ENCODE measurements around the gene PCF11. TPM values are rescaled to one million over a fixed set of nuclear protein-coding genes. Genes with fewer than 3 reads are reported as not detected.
A peak's percentile ranks its signal among the peaks of the same experiment; 100 is the strongest.

The PCF11 gene
- polyA plus RNA-seq, 2 of the 4 experiments (the other 2 are of a cell fraction), result 24.7 to 42.3 TPM

DNA sequence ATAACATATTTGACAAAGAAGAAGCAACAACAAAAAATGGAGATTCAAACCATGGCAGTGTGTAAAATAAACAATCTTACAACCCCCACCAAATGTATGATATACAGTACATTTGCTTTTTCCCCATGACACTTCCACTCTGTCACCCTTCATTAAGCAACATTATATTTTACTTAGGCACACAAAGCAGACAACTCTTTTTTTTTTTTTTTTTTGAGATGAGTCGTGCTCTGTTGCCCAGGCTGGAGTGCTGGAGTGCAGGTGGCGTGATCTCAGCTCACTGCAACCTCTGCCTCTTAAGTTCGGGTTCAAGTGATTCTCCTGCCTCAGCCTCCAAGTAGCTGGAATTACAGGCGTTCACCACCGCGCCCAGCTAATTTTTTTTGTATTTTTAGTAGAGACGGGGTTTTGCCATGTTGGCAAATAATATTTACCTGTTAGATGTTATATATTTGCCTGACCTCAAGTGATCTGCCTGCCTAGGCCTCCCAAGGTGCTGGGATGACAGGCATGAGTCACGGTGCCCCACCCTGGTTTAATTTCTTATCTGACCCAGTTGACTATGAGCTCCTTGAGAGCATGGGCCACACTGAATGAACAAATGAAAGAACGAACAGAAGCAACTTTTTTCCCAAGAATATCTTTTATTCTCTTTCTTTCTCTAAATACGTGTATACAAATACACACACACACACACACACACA is 5.5 kb upstream of the PCF11 start:
- POLR2A ChIA-PET, result no interaction called here
- Histone ChIP-seq H3K27ac (0 out of 6 replicates have a peak overlapping the region, but pooled peaks of 1 of the 2 experiments have one; percentile 14), H3K9me3 (no peaks in the 10 kb centered on the region), H3K4me1 (peaks cover 16% of the 10 kb centered on the region), H3K4me2 (peak overlapping the region; percentile 48), H3K4me3 (no peak overlapping the region)
- no peak for TF ChIP-seq FOSL2 (IDR thresholded peaks at IDR 0.05)
- TF ChIP-seq FOSL2 (CRISPR knock-in tag; IDR thresholded peaks at IDR 0.05), result 0 out of 2 replicates have a peak, but pooled peaks have one; percentile 23
- TF ChIP-seq MAFK (IDR thresholded peaks at IDR 0.05; ENCODE audit: partially characterized antibody), result peak; percentile 46
- TF ChIP-seq HOXB13 (CRISPR knock-in tag; IDR thresholded peaks at IDR 0.05; ENCODE audit: low read depth), result no peak
- DNase-seq (ENCODE audit: low read depth in 1 of 2, low spot score in 1 of 2) (peak in 1 of 2 experiments; percentile 53), FAIRE-seq (no peak), ATAC-seq (no peak)
- CTCF ChIA-PET, result interaction anchor here (0.6 to 2.4 kb wide), 5 partner anchors 11 to 222 kb away, joined by 3 to 6 read pairs (median 3); no protein-coding TSS in a partner anchor
- WGBS (ENCODE audit: missing lambda C conversion rate), result 35% methylated on average over 10 of the region's 10 CpGs

- peak overlapping the region; percentile 48; the same call in 1 of the 3 replicates for H3K4me2 ChIP-seq
- H3K9me3 ChIP-seq, result no peaks in the 10 kb centered on the region
- TF ChIP-seq HMGXB4 (CRISPR knock-in tag; IDR thresholded peaks at IDR 0.05; ENCODE audit: borderline replicate concordance) (no peak), NFE2L2 (conservative IDR thresholded peaks at IDR 0.05; ENCODE audit: low read length) (no peak), EP300 (IDR thresholded peaks at IDR 0.05) (no peak), FOXS1 (CRISPR knock-in tag; IDR thresholded peaks at IDR 0.05) (no peak), ZFP36 (IDR thresholded peaks at IDR 0.05; ENCODE audit: borderline replicate concordance, partially characterized antibody) (no peak), SREBF2 (IDR thresholded peaks at IDR 0.05) (no peak), SMC3 (IDR thresholded peaks at IDR 0.05) (no peak), FOSB (CRISPR knock-in tag; IDR thresholded peaks at IDR 0.05) (no peak), RFX5 (IDR thresholded peaks at IDR 0.05) (no peak), MAZ (IDR thresholded peaks at IDR 0.05; ENCODE audit: borderline replicate concordance, low read depth, low read length) (no peak), CBX8 (IDR thresholded peaks at IDR 0.05) (no peak), KDM1A (IDR thresholded peaks at IDR 0.05; ENCODE audit: low read depth) (no peak), RARB (CRISPR knock-in tag; IDR thresholded peaks at IDR 0.05) (no peak), NR3C1 (IDR thresholded peaks at IDR 0.05) (no peak), RAD21 (conservative IDR thresholded peaks at IDR 0.05 in 1 of 2, IDR thresholded peaks at IDR 0.05 in 1 of 2) (no peak)
- TF ChIP-seq, protein P1, sequence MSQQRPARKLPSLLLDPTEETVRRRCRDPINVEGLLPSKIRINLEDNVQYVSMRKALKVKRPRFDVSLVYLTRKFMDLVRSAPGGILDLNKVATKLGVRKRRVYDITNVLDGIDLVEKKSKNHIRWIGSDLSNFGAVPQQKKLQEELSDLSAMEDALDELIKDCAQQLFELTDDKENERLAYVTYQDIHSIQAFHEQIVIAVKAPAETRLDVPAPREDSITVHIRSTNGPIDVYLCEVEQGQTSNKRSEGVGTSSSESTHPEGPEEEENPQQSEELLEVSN (IDR thresholded peaks at IDR 0.05; ENCODE audit: borderline replicate concordance, low read depth), result no peak
- TF ChIP-seq, protein P2, sequence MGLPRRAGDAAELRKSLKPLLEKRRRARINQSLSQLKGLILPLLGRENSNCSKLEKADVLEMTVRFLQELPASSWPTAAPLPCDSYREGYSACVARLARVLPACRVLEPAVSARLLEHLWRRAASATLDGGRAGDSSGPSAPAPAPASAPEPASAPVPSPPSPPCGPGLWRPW (IDR thresholded peaks at IDR 0.05), result no peak
- TF ChIP-seq, protein P3, sequence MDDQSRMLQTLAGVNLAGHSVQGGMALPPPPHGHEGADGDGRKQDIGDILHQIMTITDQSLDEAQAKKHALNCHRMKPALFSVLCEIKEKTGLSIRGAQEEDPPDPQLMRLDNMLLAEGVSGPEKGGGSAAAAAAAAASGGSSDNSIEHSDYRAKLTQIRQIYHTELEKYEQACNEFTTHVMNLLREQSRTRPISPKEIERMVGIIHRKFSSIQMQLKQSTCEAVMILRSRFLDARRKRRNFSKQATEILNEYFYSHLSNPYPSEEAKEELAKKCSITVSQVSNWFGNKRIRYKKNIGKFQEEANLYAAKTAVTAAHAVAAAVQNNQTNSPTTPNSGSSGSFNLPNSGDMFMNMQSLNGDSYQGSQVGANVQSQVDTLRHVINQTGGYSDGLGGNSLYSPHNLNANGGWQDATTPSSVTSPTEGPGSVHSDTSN (IDR thresholded peaks at IDR 0.05), result no peak
- TF ChIP-seq, protein P4, sequence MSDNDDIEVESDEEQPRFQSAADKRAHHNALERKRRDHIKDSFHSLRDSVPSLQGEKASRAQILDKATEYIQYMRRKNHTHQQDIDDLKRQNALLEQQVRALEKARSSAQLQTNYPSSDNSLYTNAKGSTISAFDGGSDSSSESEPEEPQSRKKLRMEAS (IDR thresholded peaks at IDR 0.05), result no peak
- WGBS (ENCODE audit: missing lambda C conversion rate), result 92% methylated on average over 2 of the region's 2 CpGs
- no peak for DNase-seq (ENCODE audit: low read depth in 1 of 2, low spot score in 1 of 2)
- ChIA-PET POLR2A (no interaction called here), CTCF (interaction anchor here (2.4 kb wide), 1 partner anchor 12 kb away, joined by 6 read pairs; no protein-coding TSS in a partner anchor)
- peaks cover 16% of the 10 kb centered on the region for H3K4me1 ChIP-seq
- FAIRE-seq, result no peak
- no peak for ATAC-seq
- H3K27ac ChIP-seq, result no peak overlapping the region
- no peak overlapping the region for H3K4me3 ChIP-seq
These were observed 4.7 kb upstream of the PCF11 start for GRCh38 chr11:83152264-83152663.
